ENCODE measurements around the gene RAB3IL1.

Gene RAB3IL1

GRCh38 chr11:61918938-61919704, 1.8 kb upstream of the RAB3IL1 start:
- DNase-seq, result no peak

- no peak for DNase-seq
Observed at GRCh38 chr11:61918251-61918937, 1.0 kb upstream of the RAB3IL1 start.

GRCh38 chr11:61916737-61917333, 531 bp downstream of the RAB3IL1 start:
- no peak for DNase-seq

GRCh38 chr11:61914471-61915171, 2.7 kb downstream of the RAB3IL1 start:
- DNase-seq, result no peak

- DNase-seq, result no peak
Observed at GRCh38 chr11:61913699-61914395, 3.5 kb downstream of the RAB3IL1 start.

- no peak for DNase-seq
Observed at GRCh38 chr11:61912991-61913698, 4.2 kb downstream of the RAB3IL1 start.

GRCh38 chr11:61912530-61912898, 4.9 kb downstream of the RAB3IL1 start:
- no peak for DNase-seq

- no peak for DNase-seq
Observed at GRCh38 chr11:61911701-61912529, 5.5 kb downstream of the RAB3IL1 start.

GRCh38 chr11:61911128-61911700, 6.2 kb downstream of the RAB3IL1 start:
- DNase-seq, result no peak

GRCh38 chr11:61910187-61911127, 6.9 kb downstream of the RAB3IL1 start:
- DNase-seq, result no peak

- no peak for DNase-seq
Observed at GRCh38 chr11:61908730-61909316, 8.5 kb downstream of the RAB3IL1 start.

GRCh38 chr11:61907871-61908729, 9.3 kb downstream of the RAB3IL1 start:
- DNase-seq, result no peak

- no peak for DNase-seq
Observed at GRCh38 chr11:61907282-61907681, 10.1 kb downstream of the RAB3IL1 start.

GRCh38 chr11:61906522-61906909, 10.8 kb downstream of the RAB3IL1 start:
- DNase-seq, result no peak

- no peak for DNase-seq
Observed at GRCh38 chr11:61905801-61906521, 11.4 kb downstream of the RAB3IL1 start.

- DNase-seq, result no peak
Observed at GRCh38 chr11:61905067-61905696, 12.2 kb downstream of the RAB3IL1 start.

GRCh38 chr11:61904539-61905048, 12.8 kb downstream of the RAB3IL1 start:
- no peak for DNase-seq
